IPS-18c (cell line): ENCODE results near the gene POLR3H.
A peak's percentile ranks its signal among the peaks of the same experiment; 100 is the strongest.

Source experiments
- H3K4me3 ChIP-seq: 2 replicates; pipeline ENCODE4 v1.7.0; 2013; ENCODE audit warnings: low read depth, mild to moderate bottlenecking, low read length, moderate library complexity; ENCODE audit not compliant: insufficient read depth
- H3K9me3 ChIP-seq: one replicate; pipeline ENCODE4 v1.6.1; 2013; ENCODE audit warnings: mild to moderate bottlenecking, low read length, moderate library complexity; ENCODE audit not compliant: control insufficient read depth, insufficient read depth

POLR3H gene

GRCh38 chr22:41481131-41481830, 63.0 kb downstream of the POLR3H start:
- H3K4me3 ChIP-seq, result peak overlapping the region; percentile 9; the same call in 1 of the 2 replicates
- H3K9me3 ChIP-seq, result no peaks in the 10 kb centered on the region

GRCh38 chr22:41480397-41480735, 63.9 kb downstream of the POLR3H start:
- no peaks in the 10 kb centered on the region for H3K9me3 ChIP-seq
- no peak overlapping the region; the same call in 1 of the 2 replicates for H3K4me3 ChIP-seq

GRCh38 chr22:41479671-41480396, 64.4 kb downstream of the POLR3H start:
- Histone ChIP-seq H3K9me3 (no peaks in the 10 kb centered on the region), H3K4me3 (no peak overlapping the region)

- no peaks in the 10 kb centered on the region for H3K9me3 ChIP-seq
- no peak overlapping the region for H3K4me3 ChIP-seq
Observed at GRCh38 chr22:41478891-41479521, 65.3 kb downstream of the POLR3H start.

GRCh38 chr22:41478473-41478872, 65.8 kb downstream of the POLR3H start:
- Histone ChIP-seq H3K9me3 (no peaks in the 10 kb centered on the region), H3K4me3 (no peak overlapping the region)
